Erythroblast (primary cell): ENCODE results near the gene NEB.

Source experiments
- GATA1 ChIP-seq: IDR thresholded peaks from 2 replicates; pipeline ENCODE4 v1.6.1; 2011; ENCODE audit warnings: low read depth, mild to moderate bottlenecking, control low read depth, low read length, moderate library complexity
- POLR2A ChIP-seq: IDR thresholded peaks from 2 replicates; pipeline ENCODE4 v1.6.1; 2011; ENCODE audit warnings: mild to moderate bottlenecking, low read length

DNA sequence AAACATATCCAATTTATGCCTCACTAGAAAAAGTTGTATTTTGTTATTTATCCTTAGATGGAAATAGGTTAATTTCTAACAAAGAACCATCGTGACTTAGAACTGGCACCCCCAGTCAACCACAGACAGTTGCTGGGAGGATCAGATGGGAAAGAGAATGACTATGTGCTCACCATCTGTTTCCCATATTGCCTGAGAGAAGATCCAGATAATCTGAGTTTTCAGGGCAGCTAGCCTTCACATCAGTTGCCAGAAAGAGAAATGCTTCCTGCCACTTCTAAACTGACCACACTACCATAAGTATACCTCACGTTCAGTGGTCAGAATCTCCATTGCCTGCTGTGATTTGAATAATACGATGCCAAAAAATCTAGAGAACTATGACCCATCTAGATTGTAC is 28.4 kb upstream of the NEB start:
- no peak for TF ChIP-seq POLR2A
- no peak for TF ChIP-seq GATA1
